ENCODE measurements around the gene ANGPTL4.

ANGPTL4 gene

GRCh38 chr19:8421484-8422461 is 57.8 kb downstream of the ANGPTL4 start:
- DNase-seq: no peak

GRCh38 chr19:8423817-8424223 is 59.9 kb downstream of the ANGPTL4 start:
- DNase-seq: no peak

Data from effector CD4-positive, alpha-beta T cell (primary cell).